ENCODE results near the gene HNRNPAB.

HNRNPAB gene

DNA sequence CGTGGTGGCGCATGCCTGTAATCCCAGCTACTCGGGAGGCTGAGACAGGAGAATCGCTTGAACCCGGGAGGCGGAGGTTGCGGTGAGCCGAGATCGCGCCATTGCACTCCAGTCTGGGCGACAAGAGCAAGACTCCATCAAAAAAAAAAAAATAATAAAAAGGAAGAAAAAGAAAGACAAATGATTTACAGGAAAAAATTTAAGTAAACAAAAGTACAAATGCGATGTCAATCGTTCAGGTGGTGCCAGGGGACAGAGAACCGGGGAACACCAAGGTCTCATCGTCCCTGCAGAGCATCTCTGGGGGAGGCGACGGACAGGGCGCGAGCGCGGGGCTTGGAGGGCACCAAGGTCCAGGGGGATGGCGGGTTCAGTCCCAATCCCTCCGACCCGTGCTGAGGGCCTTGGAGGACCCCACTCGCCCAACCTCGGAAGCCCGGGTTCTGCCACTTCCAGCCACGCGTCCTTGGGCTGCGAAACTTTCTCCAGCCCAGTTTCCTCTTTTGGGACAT, 607 bp upstream of the HNRNPAB start:
- Histone ChIP-seq H3K36me3 (replicated peaks; ENCODE audit: low read depth, low read length) (peaks cover 32% of the 10 kb centered on the region), H3K79me2 (ENCODE audit: low read length) (peaks cover 58% of the 10 kb centered on the region), H2AFZ (ENCODE audit: low read depth, low read length) (peak overlapping the region; percentile 85), H3K9me3 (ENCODE audit: insufficient read depth, low read length) (no peaks in the 10 kb centered on the region), H3K4me3 (ENCODE audit: low read length) (peak overlapping the region; percentile 94), H3K4me2 (ENCODE audit: low read length) (peak overlapping the region; percentile 61), H3K27ac (ENCODE audit: low read length) (peak overlapping the region; percentile 49), H3K9ac (ENCODE audit: low read length) (peak overlapping the region; percentile 88), H3K27me3 (ENCODE audit: low read depth, low read length) (no peaks in the 10 kb centered on the region), H4K20me1 (ENCODE audit: insufficient read depth, low read length) (peaks cover 35% of the 10 kb centered on the region), H3K4me1 (ENCODE audit: low read length) (peaks cover 15% of the 10 kb centered on the region)
- no peak for TF ChIP-seq EZH2phosphoT487 (IDR thresholded peaks at IDR 0.05; ENCODE audit: low read depth)
- TF ChIP-seq, protein P1, sequence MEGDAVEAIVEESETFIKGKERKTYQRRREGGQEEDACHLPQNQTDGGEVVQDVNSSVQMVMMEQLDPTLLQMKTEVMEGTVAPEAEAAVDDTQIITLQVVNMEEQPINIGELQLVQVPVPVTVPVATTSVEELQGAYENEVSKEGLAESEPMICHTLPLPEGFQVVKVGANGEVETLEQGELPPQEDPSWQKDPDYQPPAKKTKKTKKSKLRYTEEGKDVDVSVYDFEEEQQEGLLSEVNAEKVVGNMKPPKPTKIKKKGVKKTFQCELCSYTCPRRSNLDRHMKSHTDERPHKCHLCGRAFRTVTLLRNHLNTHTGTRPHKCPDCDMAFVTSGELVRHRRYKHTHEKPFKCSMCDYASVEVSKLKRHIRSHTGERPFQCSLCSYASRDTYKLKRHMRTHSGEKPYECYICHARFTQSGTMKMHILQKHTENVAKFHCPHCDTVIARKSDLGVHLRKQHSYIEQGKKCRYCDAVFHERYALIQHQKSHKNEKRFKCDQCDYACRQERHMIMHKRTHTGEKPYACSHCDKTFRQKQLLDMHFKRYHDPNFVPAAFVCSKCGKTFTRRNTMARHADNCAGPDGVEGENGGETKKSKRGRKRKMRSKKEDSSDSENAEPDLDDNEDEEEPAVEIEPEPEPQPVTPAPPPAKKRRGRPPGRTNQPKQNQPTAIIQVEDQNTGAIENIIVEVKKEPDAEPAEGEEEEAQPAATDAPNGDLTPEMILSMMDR (IDR thresholded peaks at IDR 0.05; ENCODE audit: low read depth, low read length), result no peak

DNA sequence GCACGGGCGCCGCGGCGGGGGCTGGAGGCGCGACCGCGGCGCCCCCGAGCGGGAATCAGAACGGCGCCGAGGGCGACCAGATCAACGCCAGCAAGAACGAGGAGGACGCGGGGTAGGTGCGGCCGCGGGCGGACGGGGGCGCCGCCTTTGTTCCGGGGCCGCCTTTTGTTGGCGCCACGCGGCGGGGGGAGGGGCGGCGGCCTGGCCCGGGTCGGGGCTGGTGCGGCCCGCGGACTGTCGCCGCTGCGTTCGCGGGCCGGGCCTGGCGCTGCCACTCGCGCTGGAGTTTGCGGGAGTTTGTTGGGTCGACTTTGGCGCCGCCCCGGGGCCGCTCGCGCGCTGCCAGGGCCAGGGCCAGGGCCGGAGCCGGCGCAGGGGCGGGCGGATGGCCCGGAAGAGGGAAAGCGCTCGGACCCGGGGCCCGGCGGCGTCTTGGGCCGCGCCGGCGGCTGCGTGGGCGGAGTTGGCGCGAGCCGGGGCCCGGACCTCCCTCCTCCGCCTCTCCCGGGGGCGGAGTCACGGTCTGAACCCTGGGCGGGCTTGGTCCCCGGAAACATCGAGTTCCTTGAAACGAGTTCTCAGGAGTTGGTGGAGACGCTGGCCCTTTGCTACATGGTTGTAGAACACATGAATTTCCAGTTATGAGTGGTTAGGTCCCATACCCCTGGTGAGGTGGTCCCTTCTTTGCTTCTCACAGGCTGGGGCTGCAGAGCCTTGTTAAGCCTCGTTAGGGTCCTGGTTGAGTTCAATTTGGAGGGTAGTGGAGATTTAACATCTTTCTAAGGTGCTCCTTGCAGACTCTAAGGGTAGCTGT, 809 bp downstream of the HNRNPAB start:
- Histone ChIP-seq H3K4me3 (ENCODE audit: low read length) (peak overlapping the region; percentile 94), H2AFZ (ENCODE audit: low read depth, low read length) (no peak overlapping the region)

DNA sequence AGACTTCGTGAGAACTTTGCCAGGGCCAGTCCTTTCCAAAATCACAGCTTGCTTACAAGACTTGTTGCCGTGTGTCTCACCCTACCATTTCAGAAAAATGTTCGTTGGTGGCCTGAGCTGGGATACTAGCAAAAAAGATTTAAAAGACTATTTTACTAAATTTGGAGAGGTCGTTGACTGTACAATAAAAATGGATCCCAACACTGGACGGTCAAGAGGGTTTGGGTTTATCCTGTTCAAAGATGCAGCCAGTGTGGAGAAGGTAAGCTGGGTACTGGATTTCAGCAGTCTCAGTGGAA, 1.4 kb downstream of the HNRNPAB start:
- peak overlapping the region; percentile 88 for H3K9ac ChIP-seq (ENCODE audit: low read length)
- H3K4me1 ChIP-seq (ENCODE audit: low read length), result peaks cover 15% of the 10 kb centered on the region
- peaks cover 54% of the 10 kb centered on the region for H4K20me1 ChIP-seq (ENCODE audit: insufficient read depth, low read length)
- peaks cover 77% of the 10 kb centered on the region for H3K79me2 ChIP-seq (ENCODE audit: low read length)
- H3K4me2 ChIP-seq (ENCODE audit: low read length), result peak overlapping the region; percentile 94
- no peak overlapping the region for H2AFZ ChIP-seq (ENCODE audit: low read depth, low read length)
- H3K9me3 ChIP-seq (ENCODE audit: insufficient read depth, low read length), result no peaks in the 10 kb centered on the region
- H3K27ac ChIP-seq (ENCODE audit: low read length), result peak overlapping the region; percentile 64
- H3K27me3 ChIP-seq (ENCODE audit: low read depth, low read length), result no peaks in the 10 kb centered on the region
- TF ChIP-seq, protein P1 (IDR thresholded peaks at IDR 0.05; ENCODE audit: low read depth, low read length), result no peak
- no peak for TF ChIP-seq EZH2phosphoT487 (IDR thresholded peaks at IDR 0.05; ENCODE audit: low read depth)
- peak overlapping the region; percentile 94 for H3K4me3 ChIP-seq (ENCODE audit: low read length)
- H3K36me3 ChIP-seq (replicated peaks; ENCODE audit: low read depth, low read length), result peaks cover 52% of the 10 kb centered on the region

More for the DNA sequence above, 809 bp downstream of the HNRNPAB start:
- H3K4me1 ChIP-seq (ENCODE audit: low read length), result peaks cover 15% of the 10 kb centered on the region
- peaks cover 46% of the 10 kb centered on the region for H3K36me3 ChIP-seq (replicated peaks; ENCODE audit: low read depth, low read length)
- peaks cover 72% of the 10 kb centered on the region for H3K79me2 ChIP-seq (ENCODE audit: low read length)
- peak overlapping the region; percentile 88 for H3K9ac ChIP-seq (ENCODE audit: low read length)
- H4K20me1 ChIP-seq (ENCODE audit: insufficient read depth, low read length), result peaks cover 49% of the 10 kb centered on the region
- H3K9me3 ChIP-seq (ENCODE audit: insufficient read depth, low read length), result no peaks in the 10 kb centered on the region
- peak overlapping the region; percentile 64 for H3K27ac ChIP-seq (ENCODE audit: low read length)
- H3K27me3 ChIP-seq (ENCODE audit: low read depth, low read length), result no peaks in the 10 kb centered on the region
- peak overlapping the region; percentile 94 for H3K4me2 ChIP-seq (ENCODE audit: low read length)
- TF ChIP-seq EZH2phosphoT487 (IDR thresholded peaks at IDR 0.05; ENCODE audit: low read depth), result no peak
- TF ChIP-seq, protein P1 (IDR thresholded peaks at IDR 0.05; ENCODE audit: low read depth, low read length), result no peak

All from OCI-LY3 (cell line).